WI38 (cell line): ENCODE measurements around the gene KANSL1.

ENCODE experiments used
- H3K4me3 ChIP-seq: 2 replicates; pipeline ENCODE4 v1.5.1; 2011; ENCODE audit warnings: low read depth, mild to moderate bottlenecking, control low read depth, low read length
- CTCF ChIP-seq: IDR thresholded peaks from 2 replicates; pipeline ENCODE4 v1.5.1; 2012; ENCODE audit warnings: low read depth, mild to moderate bottlenecking, control low read depth, low read length

KANSL1 gene

GRCh38 chr17:46035112-46035818, 158.0 kb downstream of the KANSL1 start:
- H3K4me3 ChIP-seq: no peak overlapping the region
- TF ChIP-seq CTCF: no peak

DNA sequence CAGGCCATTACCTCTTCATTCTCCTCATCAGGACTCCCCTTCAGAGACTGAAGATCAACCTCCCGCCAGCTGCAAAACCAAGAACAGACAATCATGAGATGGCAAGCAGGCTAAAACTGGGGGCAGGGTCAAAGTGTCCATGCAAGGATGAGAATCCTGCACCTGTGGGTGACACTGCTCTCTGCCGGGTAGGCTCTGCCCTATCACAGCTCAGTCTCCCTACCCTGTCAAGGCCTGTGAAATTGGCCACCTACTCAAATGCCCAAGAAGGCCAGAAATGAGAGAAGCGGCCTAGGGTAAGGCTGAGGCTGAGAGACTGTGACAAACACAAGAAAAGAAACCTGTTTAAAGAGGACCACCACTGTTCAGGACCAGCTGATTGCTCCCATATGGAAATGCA, 159.8 kb downstream of the KANSL1 start:
- H3K4me3 ChIP-seq: no peak overlapping the region
- no peak for TF ChIP-seq CTCF

DNA sequence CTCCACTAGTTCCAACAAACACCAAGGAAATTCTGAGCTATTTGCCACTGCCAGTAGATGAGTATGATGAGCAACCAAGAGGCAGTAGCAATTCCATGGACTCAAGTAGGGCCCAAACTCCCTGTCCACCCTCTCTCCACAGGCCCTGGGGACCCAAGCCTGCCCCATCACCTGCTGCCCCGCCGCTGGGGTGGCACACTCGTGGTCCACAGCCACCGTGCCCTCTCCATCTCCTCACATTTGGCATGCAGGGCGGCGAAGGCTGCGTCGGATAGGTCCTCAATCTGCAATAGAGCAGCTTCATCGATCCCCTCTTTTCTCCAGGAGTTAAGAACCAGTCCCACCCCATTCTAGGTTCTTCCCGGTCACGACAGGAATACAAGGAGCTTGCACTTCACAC, 160.3 kb downstream of the KANSL1 start:
- no peak for TF ChIP-seq CTCF
- H3K4me3 ChIP-seq: no peak overlapping the region

DNA sequence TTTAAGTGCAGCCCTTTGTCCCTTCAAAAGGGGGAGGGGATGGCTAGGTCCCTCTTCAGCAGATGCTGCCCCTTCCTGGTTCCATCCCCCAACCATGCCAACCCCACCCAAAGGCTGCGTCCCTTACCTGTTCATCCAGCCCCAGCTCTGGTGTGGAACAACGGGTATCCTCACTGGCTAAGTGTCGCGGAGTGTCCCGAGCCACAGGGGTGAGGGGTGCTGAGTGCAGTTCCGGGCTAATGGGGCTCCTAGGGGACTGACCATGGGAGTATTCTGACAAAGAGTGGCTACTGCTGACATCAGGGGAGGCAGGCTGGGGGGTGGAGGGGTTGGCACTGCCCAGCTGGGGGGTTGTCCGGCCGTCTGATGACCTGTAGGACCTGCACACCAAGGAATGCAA, 161.3 kb downstream of the KANSL1 start:
- no peak overlapping the region for H3K4me3 ChIP-seq
- TF ChIP-seq CTCF: no peak

DNA sequence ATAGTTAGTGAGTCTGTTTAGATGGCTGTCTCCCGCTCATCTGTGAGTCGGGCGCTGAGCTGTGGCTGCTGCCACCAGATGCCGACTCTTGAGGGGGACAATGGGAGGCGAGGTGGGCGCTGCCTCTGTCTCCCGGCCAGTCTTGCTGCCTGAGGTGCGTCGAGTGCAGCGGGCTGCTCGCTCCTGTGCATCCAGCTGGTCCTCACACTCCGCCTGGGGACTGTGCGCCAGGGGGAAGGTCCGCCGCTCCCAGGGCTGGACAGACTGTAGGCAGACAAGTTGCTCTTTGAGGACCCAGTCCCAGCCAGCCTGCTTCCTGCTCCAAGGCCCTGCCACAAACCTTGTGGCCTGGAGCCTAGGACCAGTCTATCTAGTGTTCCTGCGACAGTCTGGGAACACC, 161.8 kb downstream of the KANSL1 start:
- TF ChIP-seq CTCF: no peak
- no peak overlapping the region for H3K4me3 ChIP-seq

- no peak overlapping the region for H3K4me3 ChIP-seq
- no peak for TF ChIP-seq CTCF
Measured at GRCh38 chr17:46030752-46031151, 162.5 kb downstream of the KANSL1 start.

DNA sequence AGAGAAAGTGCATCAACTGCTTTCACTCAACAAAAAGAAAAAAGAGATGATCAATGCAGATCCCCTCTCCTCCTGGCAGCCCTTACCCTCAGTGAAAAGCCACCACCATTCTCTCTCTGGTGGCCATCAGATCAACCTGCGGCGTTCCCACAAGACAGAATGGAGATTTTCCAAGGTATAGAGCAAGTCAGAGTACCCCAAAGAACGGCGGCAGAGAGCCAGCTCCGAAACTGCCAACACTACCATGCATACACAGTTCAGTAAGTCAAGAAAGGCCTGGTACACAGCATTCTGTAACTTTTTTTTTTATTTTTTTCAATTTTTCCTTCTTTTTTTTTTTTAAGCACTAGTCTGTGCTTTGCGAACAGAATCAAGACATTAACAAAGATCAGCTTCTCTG, 163.6 kb downstream of the KANSL1 start:
- no peak for TF ChIP-seq CTCF
- H3K4me3 ChIP-seq: no peak overlapping the region
